ENCODE data around the gene UCKL1.

DNA sequence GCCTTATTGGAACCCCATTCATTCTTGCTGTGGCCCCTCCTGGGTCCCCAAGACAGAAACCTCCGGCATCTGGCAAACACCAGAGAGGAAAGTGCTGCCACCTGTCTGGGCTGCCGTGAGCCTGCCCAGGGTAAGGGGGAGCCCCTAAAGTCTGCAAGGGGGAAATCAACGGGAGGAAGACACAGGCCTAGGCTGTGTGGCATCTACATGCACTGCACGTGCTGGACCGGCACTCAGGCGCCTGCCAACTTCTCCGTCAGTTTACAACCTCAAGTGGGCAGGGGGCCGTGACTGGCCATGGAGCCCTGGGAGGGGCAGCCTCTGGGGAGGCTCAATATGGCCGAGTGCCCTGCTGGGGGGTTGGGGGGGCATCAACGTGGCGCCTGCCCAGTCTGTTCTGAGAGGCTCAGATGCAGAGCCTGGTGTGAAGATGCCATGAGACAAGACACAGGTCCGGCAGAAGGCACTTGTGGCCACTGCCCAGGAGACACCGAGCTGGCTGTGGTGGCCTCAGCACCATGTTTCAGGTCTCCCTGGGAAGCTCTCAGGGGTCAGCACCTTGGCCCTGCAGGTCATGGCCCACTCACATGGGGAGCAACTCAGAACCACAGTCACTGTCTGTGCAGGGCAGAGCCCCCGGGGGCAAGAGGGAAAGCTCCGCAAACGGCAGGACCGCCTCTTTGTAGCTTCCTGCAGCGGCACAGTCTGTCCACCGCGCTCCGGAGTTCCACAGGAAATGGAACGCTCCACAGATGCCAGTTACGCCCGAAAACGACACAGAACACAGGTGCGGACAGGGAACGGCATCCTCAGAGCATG is 8.4 kb downstream of the UCKL1 start:
- TF ChIP-seq EZH2 (IDR thresholded peaks at IDR 0.05; ENCODE audit: insufficient read depth, low read length) = no peak
- TF ChIP-seq, protein P1, sequence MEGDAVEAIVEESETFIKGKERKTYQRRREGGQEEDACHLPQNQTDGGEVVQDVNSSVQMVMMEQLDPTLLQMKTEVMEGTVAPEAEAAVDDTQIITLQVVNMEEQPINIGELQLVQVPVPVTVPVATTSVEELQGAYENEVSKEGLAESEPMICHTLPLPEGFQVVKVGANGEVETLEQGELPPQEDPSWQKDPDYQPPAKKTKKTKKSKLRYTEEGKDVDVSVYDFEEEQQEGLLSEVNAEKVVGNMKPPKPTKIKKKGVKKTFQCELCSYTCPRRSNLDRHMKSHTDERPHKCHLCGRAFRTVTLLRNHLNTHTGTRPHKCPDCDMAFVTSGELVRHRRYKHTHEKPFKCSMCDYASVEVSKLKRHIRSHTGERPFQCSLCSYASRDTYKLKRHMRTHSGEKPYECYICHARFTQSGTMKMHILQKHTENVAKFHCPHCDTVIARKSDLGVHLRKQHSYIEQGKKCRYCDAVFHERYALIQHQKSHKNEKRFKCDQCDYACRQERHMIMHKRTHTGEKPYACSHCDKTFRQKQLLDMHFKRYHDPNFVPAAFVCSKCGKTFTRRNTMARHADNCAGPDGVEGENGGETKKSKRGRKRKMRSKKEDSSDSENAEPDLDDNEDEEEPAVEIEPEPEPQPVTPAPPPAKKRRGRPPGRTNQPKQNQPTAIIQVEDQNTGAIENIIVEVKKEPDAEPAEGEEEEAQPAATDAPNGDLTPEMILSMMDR (IDR thresholded peaks at IDR 0.05; ENCODE audit: insufficient read depth, low read depth, low read length) = no peak

Data from astrocyte (in vitro differentiated cells and primary cell).